GM15510 (cell line): ENCODE measurements around the gene LMF1.

Source experiments
- POLR2A ChIP-seq: IDR thresholded peaks from 3 replicates; pipeline ENCODE4 v1.6.1; 2011; ENCODE audit warnings: borderline replicate concordance; ENCODE audit not compliant: insufficient read length; ENCODE audit errors: extremely low read depth

LMF1 gene

DNA sequence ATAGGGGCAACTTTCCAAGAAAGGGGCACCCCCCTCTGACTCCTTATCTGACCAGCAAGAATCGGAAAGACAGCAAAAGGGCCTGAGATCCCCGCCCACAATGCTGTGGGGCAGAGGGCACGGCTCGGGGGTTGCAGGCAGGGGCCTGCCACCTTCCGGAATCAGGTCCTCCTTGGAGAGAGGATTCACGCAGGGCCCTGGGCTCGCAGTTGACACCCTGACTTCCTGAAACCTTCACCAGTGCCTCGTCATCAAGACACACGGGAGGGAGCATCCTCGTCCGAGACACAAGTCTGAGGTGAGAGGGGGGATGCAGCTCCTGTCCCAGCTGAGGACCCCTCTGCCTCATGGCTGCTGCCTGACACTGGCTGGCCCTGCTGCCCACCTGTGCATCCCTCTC, 81.2 kb downstream of the LMF1 start:
- TF ChIP-seq POLR2A: no peak

- TF ChIP-seq POLR2A: no peak
These were observed 81.7 kb downstream of the LMF1 start for GRCh38 chr16:888901-889570.

DNA sequence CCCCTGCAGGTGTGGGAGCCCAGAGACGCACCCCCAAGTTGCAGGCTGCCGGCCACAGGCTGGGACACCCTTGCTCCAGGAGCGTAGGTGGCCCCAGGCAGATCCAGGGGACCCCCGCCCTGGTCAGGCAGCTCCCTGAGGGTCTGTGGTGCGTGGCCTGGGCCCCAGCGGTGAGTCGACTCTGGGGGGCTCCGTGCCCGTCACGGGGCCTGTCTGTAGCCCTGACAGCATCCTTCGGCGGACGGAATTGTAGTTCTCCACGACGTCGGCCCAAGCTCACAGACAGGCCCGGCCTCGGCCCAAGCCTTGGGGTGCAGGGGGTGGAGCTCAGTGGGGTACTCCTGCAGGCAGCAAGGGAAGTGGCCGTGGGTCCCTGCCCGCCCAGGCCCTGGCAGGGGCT, 82.9 kb downstream of the LMF1 start:
- no peak for TF ChIP-seq POLR2A

- TF ChIP-seq POLR2A: no peak
These were observed 83.7 kb downstream of the LMF1 start for GRCh38 chr16:886802-887731.

DNA sequence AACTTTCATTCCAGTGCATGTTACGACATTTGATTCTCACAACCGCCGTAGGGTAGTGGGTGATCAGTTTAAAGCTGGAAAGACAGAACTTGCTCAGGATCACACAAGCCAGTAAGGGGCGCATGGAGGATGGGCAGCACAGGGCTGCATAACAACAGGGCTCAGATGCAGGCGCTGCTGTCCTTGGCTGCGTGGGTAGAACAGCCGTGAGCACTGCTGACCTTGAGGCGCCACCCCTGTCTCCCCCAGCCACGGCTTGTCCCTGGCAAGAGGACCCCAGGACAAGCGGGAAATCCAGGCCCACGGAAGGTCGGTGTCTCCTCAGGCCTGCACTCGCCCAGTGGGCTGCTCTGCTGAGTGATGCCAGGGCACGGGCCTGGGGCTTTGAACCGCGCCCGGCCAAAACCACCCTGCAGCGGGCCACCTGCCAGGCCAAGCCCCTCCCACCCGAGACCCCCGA, 84.7 kb downstream of the LMF1 start:
- TF ChIP-seq POLR2A: no peak

- TF ChIP-seq POLR2A: no peak
These were observed 85.4 kb downstream of the LMF1 start for GRCh38 chr16:885391-885790.

DNA sequence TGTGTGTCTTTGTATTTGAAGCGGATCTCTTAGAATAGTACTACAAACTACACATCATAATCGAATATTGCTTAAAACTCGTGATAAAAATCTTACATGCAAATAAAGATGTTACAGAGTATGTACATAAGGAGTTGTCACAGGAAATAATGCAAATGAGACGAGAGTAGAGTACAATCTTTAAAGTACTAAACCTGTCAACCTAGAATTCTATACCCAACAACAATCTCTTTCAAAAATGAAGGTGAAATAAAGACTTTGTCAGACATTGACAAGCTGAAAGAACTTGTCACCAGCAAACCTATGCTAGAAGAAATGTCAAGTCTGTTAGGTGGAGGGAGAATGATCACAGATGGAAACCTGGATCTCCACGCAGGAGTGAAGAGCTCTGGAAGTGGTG, 86.6 kb downstream of the LMF1 start:
- no peak for TF ChIP-seq POLR2A

DNA sequence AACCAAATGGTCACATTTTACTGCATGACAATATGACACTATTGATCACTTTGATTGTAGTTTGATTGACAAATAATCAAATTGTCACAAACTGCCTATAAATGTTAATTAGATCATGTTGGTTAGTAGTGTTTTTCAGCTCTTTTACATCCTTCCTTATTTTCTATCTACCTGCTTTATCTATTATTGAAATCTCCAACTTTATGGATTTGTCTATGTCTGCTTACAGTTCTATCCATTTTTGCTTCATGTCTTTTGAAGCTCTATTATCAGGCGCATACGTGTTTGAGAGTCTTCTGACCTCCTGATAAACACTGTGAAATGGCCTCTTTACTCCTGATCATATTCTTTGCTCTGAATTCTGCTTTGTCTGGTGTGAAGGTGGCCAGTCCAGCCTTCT, 87.0 kb downstream of the LMF1 start:
- no peak for TF ChIP-seq POLR2A

DNA sequence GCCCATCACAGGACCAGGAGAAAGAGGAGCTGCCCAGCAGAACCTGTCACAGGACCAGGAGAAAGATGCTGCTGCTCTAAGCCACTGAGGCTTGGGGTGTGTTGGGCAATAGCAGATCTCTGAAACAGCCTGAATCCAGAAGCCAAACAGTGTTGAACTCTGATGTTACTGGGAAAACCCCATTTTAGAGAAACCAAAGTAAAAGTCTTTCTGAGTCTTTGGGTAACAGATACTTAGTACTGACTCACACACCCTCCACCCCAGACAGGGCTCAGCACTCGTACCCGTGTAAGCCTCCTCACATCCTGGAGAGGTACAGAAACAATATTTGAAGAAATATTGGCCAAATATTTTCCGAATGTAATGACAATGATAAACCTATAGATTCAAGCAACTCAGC, 87.4 kb downstream of the LMF1 start:
- TF ChIP-seq POLR2A: no peak

DNA sequence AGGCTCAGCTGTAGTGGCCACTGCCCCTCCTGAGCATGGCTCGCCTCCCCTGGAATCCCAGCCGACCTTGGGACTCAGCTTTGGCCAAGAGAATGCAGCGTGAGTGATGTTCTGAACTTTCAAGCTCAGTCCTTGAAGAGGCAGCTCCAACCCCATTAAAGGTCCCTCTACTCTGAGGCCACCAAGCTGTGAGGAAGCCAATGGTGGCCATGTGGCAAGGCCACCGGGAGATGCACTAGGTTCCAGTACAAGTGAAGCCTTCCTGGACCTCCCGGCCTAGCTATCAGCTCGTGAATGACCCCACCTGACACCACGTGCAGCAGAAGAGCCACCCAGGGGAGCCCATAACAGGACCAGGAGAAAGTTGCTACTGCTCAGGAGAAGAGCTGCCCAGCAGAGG, 88.5 kb downstream of the LMF1 start:
- TF ChIP-seq POLR2A: no peak

DNA sequence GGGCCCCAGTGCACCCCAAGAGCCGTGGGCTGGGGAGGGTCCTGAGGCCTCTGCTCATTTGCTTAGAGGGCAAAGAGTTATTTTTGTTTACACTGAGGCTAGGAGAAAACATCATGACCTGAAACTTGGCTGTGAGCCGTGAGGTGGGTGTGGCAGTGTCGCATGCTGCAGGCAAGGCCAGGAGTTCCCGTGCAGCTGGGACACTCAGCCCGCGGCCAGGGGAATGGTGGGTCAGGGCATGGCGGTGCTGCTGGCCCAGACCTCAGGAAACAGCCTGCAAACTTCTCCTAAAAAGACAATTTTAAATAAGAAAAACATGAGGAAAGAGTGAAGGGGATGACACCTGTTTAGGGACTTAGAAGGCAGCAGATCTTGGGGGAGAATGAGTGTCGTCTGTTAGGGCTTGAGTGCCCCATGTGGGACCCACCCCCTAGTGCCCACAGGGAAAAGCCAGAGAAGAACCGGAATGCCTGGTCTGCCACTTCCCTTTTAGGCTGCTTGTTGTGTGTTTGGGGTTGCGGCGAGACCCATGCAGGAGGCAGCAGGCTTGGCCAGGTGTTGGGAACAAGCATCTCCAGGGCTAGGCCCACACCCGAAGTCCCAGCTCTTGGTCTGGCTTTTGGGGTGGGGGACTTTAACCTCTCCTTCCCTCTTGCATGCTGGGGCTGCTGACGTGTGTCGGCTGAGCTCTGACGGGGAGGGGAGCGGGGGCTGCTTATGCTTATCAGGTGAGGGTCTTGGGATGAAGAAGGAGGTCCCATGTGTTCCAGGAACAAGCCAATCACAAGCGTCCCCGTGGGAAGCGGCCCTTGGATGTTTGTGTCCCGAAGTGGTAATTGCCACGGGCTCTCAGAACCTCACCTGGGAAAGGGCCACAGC, 89.3 kb downstream of the LMF1 start:
- no peak for TF ChIP-seq POLR2A

DNA sequence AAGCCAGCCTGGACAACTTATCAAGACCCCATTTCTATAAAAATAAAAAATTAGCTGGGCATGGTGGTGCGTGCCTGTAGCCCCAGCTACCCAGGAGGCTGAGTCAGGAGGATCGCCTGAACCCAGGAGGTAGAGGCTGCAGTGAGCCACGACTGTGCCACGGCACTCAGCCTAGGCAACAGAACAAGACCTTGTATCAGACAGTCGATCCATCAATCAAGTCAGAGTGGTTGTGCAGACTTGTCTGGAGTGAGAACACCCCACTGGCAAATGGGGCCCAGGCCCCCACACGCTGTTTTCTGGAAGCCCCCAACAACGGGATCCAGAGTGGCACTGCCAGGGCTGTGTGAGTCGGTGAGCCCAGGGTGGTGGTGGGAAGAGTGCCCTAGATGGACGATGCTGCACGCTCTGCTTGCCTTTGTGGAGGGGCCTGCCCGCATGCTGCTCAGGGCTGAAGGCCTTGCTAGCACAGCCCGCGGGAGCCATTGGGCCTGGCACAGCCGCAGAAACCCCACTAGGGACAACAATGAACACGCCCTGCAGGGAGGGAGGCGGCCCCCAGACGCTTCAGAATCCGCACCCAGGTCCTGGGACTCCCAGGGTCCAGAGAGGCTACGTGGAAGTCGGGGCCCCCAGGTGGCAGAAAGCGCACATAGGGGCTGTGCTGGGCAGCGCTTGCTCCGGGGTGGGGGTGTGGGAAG, 90.2 kb downstream of the LMF1 start:
- no peak for TF ChIP-seq POLR2A

DNA sequence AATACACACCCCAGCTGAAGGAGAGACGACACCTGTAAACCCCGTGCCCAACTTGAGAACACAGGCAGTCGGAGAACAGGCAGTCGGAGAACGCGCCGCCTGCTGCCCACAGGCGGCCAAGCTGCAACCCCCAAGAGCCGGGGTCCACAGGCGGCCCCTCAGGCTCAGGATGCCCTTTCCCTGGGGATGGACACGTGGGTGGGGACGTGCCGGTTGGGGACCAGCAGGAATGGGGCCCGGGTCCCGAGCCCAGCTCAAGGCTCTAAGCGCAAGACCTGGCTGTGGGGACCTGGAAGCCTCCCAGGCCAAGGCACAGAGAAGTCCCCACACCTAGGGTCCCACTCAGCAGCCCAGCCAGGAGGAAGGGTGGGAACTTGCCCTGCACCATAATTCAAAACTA, 90.8 kb downstream of the LMF1 start:
- TF ChIP-seq POLR2A: no peak

GRCh38 chr16:879461-879861, 91.3 kb downstream of the LMF1 start:
- TF ChIP-seq POLR2A: no peak
